NCI-H1417 treated with DMSO at 0.1 percent for 48 hours (cell line): ENCODE data around the gene MTHFD1L.
"Not testable (repeated sequence)": the region's sequence is repeated elsewhere in the genome, so short reads cannot be mapped to it uniquely, and the experiment has no call there.

Experiments used
- DNase-seq: peaks from one replicate; lab custom pipeline; 2025; lab: John Stamatoyannopoulos, UW

MTHFD1L gene

GRCh38 chr6:151015101-151015700 lies 149.7 kb downstream of the MTHFD1L start:
- no peak for DNase-seq

- DNase-seq: no peak
Observed at GRCh38 chr6:151016107-151016506, 150.6 kb downstream of the MTHFD1L start.

GRCh38 chr6:151018046-151018445 lies 152.5 kb downstream of the MTHFD1L start:
- DNase-seq: no peak

GRCh38 chr6:151018911-151019782 lies 153.6 kb downstream of the MTHFD1L start:
- DNase-seq: no peak

DNA sequence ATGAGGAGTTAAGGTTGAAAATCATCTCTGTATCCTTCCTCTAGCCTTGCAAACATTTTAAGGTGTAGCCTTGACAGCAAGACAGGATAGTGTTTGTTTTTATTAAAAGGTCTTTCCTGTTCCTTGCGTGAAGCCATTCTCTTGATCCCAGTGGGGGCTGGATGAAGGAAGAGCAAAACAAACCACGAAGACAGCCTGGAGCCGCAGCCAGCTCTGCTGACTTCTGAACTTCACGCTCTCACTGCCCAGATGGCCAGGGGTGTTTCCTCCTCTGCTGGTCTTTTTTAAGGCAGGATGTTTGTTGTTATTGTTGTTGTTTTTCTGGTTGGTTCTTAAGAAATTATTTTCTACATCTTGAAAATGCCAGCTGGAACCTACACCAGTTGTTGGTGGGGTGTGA lies 156.4 kb downstream of the MTHFD1L start:
- DNase-seq: no peak

DNA sequence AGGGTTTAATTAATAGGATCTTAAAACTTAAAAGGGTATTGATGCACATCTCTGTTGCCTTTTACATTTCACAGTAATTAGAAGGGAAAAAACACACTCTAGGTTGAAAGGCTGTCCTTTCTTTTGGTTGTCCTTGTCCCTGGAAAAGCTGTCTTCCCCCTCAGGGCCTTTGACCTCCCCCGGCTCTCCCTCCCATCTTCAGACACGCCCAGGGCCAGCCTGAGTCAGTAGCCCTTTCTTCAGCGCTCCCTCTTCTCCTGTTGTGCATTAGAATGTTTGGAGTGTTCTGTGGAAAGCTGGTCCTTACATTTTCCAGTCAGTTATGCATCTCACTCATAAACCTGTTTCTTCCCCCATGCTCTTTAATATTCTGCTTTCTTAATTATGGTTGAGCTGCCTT lies 157.0 kb downstream of the MTHFD1L start:
- DNase-seq: no peak

DNA sequence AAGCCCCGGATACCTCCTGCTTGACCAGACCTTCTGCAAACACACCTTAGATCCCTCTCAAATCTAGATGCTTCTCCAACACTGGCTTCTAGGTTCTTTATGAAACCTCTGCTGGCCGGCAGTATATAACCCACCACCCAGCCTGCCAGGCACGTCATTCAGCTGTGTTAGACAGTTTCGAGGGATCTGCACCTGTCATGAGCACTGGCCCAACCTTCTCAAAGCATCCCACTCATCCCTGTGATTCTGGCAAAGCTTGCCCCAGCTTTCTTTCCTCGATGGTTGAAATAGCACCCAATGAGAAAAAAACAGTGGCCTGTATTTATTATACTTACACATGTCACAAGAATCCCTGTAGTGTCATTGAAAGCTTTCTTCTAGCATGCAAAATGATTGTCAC lies 157.8 kb downstream of the MTHFD1L start:
- no peak for DNase-seq

GRCh38 chr6:151024597-151024996 lies 159.1 kb downstream of the MTHFD1L start:
- DNase-seq: no peak

- DNase-seq: no peak
Observed at GRCh38 chr6:151025076-151025475, 159.6 kb downstream of the MTHFD1L start.

- DNase-seq: no peak
Observed at GRCh38 chr6:151026041-151026663, 160.7 kb downstream of the MTHFD1L start.

DNA sequence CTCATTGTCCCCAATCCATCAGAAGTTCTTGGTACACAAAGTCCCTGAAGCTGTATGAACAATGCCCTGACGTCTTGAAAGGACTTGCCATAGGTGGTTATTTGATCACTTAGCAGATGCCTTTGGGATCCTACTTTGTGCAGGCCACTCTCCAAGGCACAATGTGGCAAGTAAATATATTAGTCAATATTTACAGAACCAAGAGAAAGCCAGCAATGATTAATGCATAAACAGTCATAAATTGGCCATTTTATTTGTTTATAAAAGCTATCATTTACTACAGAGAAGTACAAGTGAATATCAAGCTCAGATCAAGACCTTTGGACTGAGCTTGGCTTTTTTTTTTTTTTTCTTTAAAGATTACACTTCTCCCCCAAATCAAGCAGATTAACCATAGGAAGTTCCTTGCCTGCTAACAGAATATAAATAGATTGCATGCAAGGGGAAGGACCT lies 161.8 kb downstream of the MTHFD1L start:
- no peak for DNase-seq

DNA sequence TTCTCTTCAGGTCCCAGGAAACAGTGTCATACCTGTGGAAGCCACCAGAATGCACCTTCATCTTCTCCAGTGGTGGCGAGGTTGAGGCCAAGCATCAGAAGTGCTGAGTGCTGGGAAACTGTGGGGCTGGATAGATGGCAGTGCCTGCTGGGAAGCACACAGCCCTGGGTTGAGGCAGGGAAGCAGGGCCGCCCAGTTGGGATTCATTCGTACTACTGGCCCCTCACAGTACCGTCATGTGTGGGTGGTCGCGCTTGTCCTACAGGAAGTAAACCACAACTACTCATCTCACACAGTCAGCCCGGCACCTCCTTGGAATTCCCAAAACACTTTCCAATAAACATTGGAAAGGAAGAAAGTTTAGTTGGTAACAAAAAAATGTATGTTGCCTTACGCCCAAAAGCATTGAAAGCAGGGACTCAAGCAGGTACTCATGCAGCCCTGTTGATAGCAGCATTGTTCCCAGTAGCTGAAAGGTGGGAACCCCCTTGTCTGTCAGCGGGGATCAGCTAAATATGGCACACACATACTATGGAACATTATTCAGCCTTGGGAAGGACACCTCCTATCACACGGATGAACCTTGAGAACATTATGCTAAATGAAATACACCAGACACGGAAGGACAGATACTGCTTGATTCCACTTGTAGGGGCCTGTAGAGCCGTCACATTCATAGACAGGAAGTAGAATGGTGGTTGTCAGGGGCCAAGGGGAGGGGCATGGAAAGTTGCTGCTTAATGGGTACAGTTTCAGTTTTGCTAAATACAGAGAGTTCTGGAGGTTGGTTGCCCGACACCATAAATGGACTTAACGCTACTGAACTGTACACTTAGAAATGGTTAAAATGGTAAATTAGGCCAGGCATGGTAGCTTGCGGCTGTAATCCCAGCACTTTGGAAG lies 162.7 kb downstream of the MTHFD1L start:
- no peak for DNase-seq

- DNase-seq: no peak
Observed at GRCh38 chr6:151029970-151030369, 164.5 kb downstream of the MTHFD1L start.

DNA sequence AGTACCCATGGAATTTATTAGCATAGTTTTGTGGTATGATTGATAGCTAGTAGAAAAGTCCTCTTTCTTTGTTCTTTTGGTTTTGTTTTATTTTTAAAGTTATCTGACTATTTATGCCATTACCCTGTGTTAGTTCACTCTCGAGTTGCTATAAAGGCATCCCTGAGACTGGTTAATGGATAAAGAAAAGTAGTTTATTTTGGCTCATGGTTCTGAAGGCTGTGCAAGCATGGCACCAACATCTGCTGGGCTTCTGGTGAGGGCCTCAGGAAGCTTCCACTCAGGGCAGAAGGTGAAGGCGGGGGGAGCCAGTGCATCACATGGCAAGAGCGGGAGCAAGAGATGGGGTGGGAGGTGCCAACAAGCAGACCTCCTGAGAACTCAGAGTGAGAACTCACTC lies 166.5 kb downstream of the MTHFD1L start:
- no peak for DNase-seq

DNA sequence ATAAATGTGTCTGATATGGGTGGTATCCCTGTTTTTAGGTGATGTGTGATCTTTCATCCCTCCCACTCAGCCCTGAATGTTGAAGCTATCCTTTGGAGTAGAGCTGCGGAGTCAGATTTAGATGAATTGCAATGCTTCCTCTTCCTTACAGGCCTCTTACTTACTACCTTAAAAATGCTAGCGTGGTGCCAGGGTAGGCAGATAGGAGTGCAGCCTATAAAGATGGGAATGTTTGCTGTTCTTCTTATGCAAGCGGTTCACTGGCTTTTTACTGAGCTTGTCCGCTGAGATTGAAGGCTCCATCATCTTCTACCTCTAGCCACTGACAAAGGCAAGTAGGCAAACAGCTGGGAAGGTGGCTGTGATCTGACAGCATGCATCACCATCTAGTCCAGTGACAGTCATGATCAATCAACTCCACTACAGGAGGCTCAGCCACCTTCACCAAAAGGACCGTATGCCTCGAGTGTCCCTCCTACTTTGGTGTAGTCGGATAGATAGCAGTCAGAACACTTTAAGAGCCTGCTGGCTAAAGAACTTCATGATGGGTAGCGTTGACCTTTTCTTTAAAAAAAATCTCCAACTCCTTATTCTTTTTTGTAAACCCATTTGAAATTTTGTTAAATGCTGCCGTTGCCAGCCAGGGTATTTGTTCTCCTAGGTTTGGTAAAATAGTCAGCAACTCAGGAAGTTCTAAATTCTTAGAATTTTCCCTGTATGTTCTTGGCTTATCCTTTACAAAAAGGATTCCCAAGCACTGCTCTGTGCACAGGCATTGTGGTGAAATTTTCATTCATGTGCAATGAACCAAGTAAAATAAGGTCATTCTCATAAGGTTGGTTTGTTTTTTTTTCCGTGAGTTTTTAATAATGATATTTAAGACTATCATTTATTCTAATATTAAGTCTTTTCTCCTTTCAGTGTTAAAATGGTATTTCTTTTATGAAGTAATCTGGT lies 169.6 kb downstream of the MTHFD1L start:
- DNase-seq: no peak

GRCh38 chr6:151036211-151036721 lies 170.8 kb downstream of the MTHFD1L start:
- DNase-seq: not testable (repeated sequence)

GRCh38 chr6:151036869-151037680 lies 171.6 kb downstream of the MTHFD1L start:
- DNase-seq: no peak

DNA sequence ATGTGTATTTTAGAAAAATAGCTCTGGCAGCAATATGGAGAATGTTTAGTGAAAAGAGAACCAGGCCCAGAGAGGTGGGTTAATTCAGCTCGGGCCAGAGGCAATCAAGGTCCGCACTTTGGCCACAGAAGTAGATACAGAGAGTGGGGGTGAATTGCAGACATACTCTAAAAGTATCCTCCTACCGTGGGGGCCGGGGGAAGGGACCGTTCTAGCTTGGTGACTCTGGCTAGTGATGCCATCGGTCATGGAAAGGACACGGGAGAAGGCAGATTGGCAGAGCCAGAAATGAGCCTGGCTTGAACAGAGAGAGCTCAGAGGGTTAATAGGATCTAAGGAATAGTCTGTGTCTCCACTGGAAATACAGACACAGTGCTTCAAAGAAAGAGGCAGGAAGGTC lies 173.1 kb downstream of the MTHFD1L start:
- DNase-seq: no peak

- peak; percentile 17 for DNase-seq
Observed at GRCh38 chr6:151040888-151041521, 175.5 kb downstream of the MTHFD1L start.
